ENCODE results near the gene FAM168A. TPM values are rescaled to one million over a fixed set of nuclear protein-coding genes. Genes with fewer than 3 reads are reported as not detected.

The FAM168A gene
- total RNA-seq, 5 donors from 2014 or later (not counting 1 experiment from before 2014, with no cell fraction given): 23.6 to 27.0 (median 24.7) TPM

DNA sequence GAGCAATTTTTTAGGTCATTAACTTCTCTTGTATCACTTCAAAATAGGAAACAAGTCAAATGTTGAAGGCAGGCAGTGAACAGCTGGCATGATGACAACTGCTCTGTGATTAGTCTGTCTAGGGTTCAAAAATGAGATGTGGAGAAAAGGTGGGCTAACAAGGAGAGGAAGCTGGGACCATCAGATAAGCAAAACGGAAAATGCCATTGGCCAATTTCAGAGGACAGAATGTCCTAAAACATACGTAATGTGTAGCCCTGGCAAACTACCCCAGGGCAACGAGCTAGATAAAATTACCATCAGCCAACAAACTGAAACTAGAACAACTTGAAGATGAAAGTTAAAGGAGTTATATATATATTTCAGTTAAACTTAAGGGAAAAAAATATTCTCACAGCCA lies 128.5 kb downstream of the FAM168A start:
- no peaks in the 10 kb centered on the region for H3K4me1 Mint-ChIP-seq
- no peak for ATAC-seq (replicated peaks in 1 of 4)
- H3K27ac Mint-ChIP-seq: no peak overlapping the region
- Histone ChIP-seq H3K27me3 (replicated peaks in 1 of 2; ENCODE audit: control insufficient read depth in 2 of 2, extremely low read depth in 1 of 2, insufficient read depth in 2 of 2, low read length in 1 of 2) (no peaks in the 10 kb centered on the region), H3K27ac (ENCODE audit: low read length) (no peak overlapping the region), H3K9me3 (no peaks in the 10 kb centered on the region), H3K4me1 (ENCODE audit: control insufficient read depth in 1 of 2, extremely low read depth in 1 of 2, insufficient read depth in 2 of 2, low read length in 2 of 2) (no peaks in the 10 kb centered on the region), H3K4me3 (ENCODE audit: control insufficient read depth in 1 of 2, extremely low read depth in 1 of 2, low read length in 1 of 2) (no peak overlapping the region), H3K36me3 (ENCODE audit: control insufficient read depth in 2 of 2, extremely low read depth in 1 of 2, insufficient read depth in 1 of 2, low read length in 1 of 2) (no peaks in the 10 kb centered on the region)
- H3K36me3 Mint-ChIP-seq: peaks cover 33% of the 10 kb centered on the region
- H3K27me3 Mint-ChIP-seq: no peaks in the 10 kb centered on the region
- no peak for DNase-seq
- no peak overlapping the region for H3K4me3 Mint-ChIP-seq
- POLR2A ChIA-PET: no interaction called here
- no peaks in the 10 kb centered on the region for H3K9me3 Mint-ChIP-seq
- no CpG with 5 or more reads among the region's 3 CpGs for WGBS (ENCODE audit: insufficient coverage)
- CTCF ChIA-PET: interaction anchor here in 1 of 2 donors (0.6 kb wide), 1 partner anchor 76 kb away, joined by 4 read pairs; no protein-coding TSS in a partner anchor

DNA sequence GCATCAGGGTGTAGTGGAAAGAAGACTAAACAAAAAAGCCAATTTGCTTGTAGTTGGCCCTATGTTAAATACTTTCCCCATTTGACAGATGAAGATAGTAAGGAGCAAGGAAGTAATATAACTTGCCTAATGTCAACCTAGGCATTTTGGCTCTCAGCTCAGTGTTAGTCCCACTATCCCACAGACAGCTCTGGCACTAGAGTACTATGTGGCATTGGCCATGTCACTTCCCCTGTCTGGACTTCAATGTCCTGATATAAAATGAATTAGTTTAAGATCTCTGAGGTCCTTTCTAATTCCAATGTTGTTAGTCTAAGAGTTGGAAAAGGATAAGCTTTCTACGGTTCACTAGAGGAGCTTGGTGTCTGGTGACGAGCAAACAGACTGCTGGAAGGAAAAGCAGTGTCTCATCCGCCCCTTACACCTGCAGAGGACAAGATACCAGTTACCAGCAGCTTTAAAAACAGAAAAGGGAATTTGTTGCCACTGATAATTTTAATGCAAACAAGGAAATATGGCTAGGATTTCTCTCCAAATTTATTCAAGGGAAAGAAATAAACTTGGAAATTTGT lies 129.2 kb downstream of the FAM168A start:
- H3K27me3 ChIP-seq (replicated peaks in 1 of 2; ENCODE audit: control insufficient read depth in 2 of 2, extremely low read depth in 1 of 2, insufficient read depth in 2 of 2, low read length in 1 of 2): no peaks in the 10 kb centered on the region
- no peak overlapping the region for H3K4me3 Mint-ChIP-seq
- no peaks in the 10 kb centered on the region for H3K4me1 Mint-ChIP-seq
- H3K27me3 Mint-ChIP-seq: no peaks in the 10 kb centered on the region
- no peak overlapping the region for H3K4me3 ChIP-seq (ENCODE audit: control insufficient read depth in 1 of 2, extremely low read depth in 1 of 2, low read length in 1 of 2)
- no peak overlapping the region for H3K27ac Mint-ChIP-seq
- POLR2A ChIA-PET: interaction anchor here in 1 of 2 donors (0.6 kb wide), 2 partner anchors 127 to 1413 kb away, joined by 3 read pairs; no protein-coding TSS in a partner anchor
- H3K36me3 ChIP-seq (ENCODE audit: control insufficient read depth in 2 of 2, extremely low read depth in 1 of 2, insufficient read depth in 1 of 2, low read length in 1 of 2): no peaks in the 10 kb centered on the region
- H3K36me3 Mint-ChIP-seq: peaks cover 37% of the 10 kb centered on the region
- ATAC-seq (replicated peaks in 1 of 4) (no peak), DNase-seq (no peak)
- CTCF ChIA-PET: no interaction called here
- WGBS (ENCODE audit: insufficient coverage): 94% methylated on average over 2 of the region's 3 CpGs
- H3K9me3 ChIP-seq: no peaks in the 10 kb centered on the region
- H3K9me3 Mint-ChIP-seq: no peaks in the 10 kb centered on the region
- no peak overlapping the region for H3K27ac ChIP-seq (ENCODE audit: low read length)
- H3K4me1 ChIP-seq (ENCODE audit: control insufficient read depth in 1 of 2, extremely low read depth in 1 of 2, insufficient read depth in 2 of 2, low read length in 2 of 2): no peaks in the 10 kb centered on the region

DNA sequence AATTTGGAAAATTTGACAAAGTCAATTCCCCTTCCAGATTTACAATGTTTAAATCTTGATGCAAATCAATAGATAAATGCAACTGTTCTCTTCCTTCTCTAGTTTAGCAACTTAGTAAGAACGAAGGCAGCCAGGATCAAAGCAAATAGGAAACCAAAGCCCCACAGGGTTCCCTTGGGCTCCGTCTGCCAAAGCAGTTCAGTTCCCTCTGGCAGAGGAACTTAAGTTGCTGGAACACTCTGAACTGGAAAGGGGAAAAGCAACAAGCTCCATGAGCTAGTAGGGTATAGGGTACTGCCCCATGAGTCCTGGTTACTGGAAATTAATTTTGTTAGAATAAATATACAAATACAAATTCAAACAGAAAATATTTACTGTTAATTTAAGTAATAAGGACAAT lies 130.4 kb downstream of the FAM168A start:
- Histone ChIP-seq H3K4me3 (ENCODE audit: control insufficient read depth in 1 of 2, extremely low read depth in 1 of 2, low read length in 1 of 2) (no peak overlapping the region), H3K36me3 (ENCODE audit: control insufficient read depth in 2 of 2, extremely low read depth in 1 of 2, insufficient read depth in 1 of 2, low read length in 1 of 2) (no peaks in the 10 kb centered on the region), H3K27me3 (replicated peaks in 1 of 2; ENCODE audit: control insufficient read depth in 2 of 2, extremely low read depth in 1 of 2, insufficient read depth in 2 of 2, low read length in 1 of 2) (no peaks in the 10 kb centered on the region), H3K27ac (ENCODE audit: low read length) (no peak overlapping the region), H3K4me1 (ENCODE audit: control insufficient read depth in 1 of 2, extremely low read depth in 1 of 2, insufficient read depth in 2 of 2, low read length in 2 of 2) (no peaks in the 10 kb centered on the region), H3K9me3 (no peaks in the 10 kb centered on the region)
- H3K36me3 Mint-ChIP-seq: peaks cover 40% of the 10 kb centered on the region
- CTCF ChIA-PET: no interaction called here
- WGBS (ENCODE audit: insufficient coverage): no CpG with 5 or more reads among the region's 2 CpGs
- no peaks in the 10 kb centered on the region for H3K4me1 Mint-ChIP-seq
- DNase-seq: no peak
- no peak overlapping the region for H3K27ac Mint-ChIP-seq
- no peaks in the 10 kb centered on the region for H3K27me3 Mint-ChIP-seq
- POLR2A ChIA-PET: interaction anchor here in 1 of 2 donors (0.6 kb wide), 1 partner anchor 880 kb away, joined by 3 read pairs; no protein-coding TSS in a partner anchor
- ATAC-seq (replicated peaks in 1 of 4): no peak
- H3K4me3 Mint-ChIP-seq: no peak overlapping the region
- H3K9me3 Mint-ChIP-seq: no peaks in the 10 kb centered on the region

DNA sequence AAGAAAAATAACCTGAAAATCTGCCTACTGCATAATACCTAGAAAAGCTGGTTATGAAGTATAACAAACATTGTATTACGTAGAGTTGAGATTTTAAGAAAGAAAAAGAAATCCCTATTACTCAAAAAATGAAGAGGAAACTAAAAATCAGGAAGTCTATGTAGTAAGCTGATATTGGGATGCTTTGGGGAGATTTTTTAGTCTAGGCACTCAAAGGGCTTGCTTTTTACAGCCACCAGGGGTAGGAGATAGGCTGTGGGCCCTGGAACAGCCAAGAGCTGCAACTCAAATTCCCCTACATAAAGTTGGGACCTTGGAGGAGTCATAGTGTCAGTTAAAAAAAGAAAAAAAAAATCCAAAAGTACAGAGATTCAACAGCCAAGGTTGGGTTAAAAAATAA lies 131.3 kb downstream of the FAM168A start:
- DNase-seq: no peak
- no peaks in the 10 kb centered on the region for H3K4me1 ChIP-seq (ENCODE audit: control insufficient read depth in 1 of 2, extremely low read depth in 1 of 2, insufficient read depth in 2 of 2, low read length in 2 of 2)
- no peak overlapping the region for H3K27ac Mint-ChIP-seq
- H3K9me3 Mint-ChIP-seq: no peaks in the 10 kb centered on the region
- H3K4me1 Mint-ChIP-seq: no peaks in the 10 kb centered on the region
- peaks cover 41% of the 10 kb centered on the region for H3K36me3 Mint-ChIP-seq
- H3K9me3 ChIP-seq: no peaks in the 10 kb centered on the region
- H3K27me3 ChIP-seq (replicated peaks in 1 of 2; ENCODE audit: control insufficient read depth in 2 of 2, extremely low read depth in 1 of 2, insufficient read depth in 2 of 2, low read length in 1 of 2): no peaks in the 10 kb centered on the region
- no peak overlapping the region for H3K4me3 ChIP-seq (ENCODE audit: control insufficient read depth in 1 of 2, extremely low read depth in 1 of 2, low read length in 1 of 2)
- no peak overlapping the region for H3K27ac ChIP-seq (ENCODE audit: low read length)
- no peaks in the 10 kb centered on the region for H3K36me3 ChIP-seq (ENCODE audit: control insufficient read depth in 2 of 2, extremely low read depth in 1 of 2, insufficient read depth in 1 of 2, low read length in 1 of 2)
- ChIA-PET POLR2A (no interaction called here), CTCF (interaction anchor here in 1 of 2 donors (1.4 kb wide), 1 partner anchor 12 kb away, joined by 6 read pairs; no protein-coding TSS in a partner anchor)
- no peak overlapping the region for H3K4me3 Mint-ChIP-seq
- no peak for ATAC-seq (replicated peaks in 1 of 4)
- WGBS (ENCODE audit: insufficient coverage): no CpG with 5 or more reads among the region's 1 CpG
- H3K27me3 Mint-ChIP-seq: no peaks in the 10 kb centered on the region

DNA sequence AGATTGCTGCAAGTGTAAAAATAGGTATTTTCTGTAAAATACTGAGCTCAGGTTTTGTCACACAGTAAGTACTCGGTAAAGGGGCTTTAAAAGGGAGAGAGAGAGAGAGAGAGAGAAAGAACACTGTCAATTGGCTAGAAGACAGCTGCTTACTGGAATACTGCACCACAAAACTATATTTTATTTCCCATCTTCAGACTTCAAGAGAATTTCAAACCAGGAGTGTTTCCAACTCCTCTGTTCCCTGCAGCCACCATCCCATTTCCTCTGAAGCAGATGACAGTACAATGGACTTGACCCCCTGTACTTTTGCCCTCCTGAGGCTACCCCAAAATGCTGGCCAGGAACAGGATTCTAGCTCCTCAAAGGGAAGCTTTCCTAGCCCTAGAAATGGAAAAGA lies 132.0 kb downstream of the FAM168A start:
- CTCF ChIA-PET: interaction anchor here (0.8 to 1.4 kb wide), 3 partner anchors 13 to 114 kb away, joined by 3 to 6 read pairs (median 4); no protein-coding TSS in a partner anchor
- ATAC-seq (replicated peaks in 1 of 4): no peak
- no CpG with 5 or more reads among the region's 1 CpG for WGBS (ENCODE audit: insufficient coverage)

DNA sequence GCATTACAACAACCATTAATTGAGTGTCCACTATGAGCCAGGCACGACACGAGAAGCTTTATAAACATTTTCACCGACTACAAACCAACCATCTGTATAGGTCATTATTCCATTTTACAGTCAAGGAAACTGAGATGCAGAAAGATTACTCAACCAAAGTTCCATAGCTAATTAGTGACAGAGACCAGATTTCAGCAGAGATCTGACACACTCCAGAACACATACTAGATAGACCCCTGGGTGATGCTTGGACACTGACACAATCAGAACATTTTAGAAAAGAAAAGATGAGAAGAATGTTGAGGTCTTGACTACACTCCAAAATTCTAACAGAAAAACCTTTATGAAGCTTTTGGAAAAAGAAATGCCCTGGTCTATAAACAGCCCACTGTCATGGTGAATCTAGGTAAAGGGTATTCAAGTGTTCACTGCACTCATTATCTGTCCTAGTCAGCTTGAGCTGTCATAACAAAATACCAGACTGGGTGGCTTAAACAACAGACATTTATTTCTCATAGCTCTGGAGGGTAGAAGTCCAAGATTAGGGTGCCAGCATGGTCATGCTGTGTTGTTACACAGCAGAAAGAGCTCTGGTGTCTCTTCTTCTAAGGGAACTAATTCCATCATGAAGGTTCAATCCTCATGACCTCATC lies 132.8 kb downstream of the FAM168A start:
- Mint-ChIP-seq H3K36me3 (peaks cover 37% of the 10 kb centered on the region), H3K4me1 (peaks cover 0 to 1% (median 0%) of the 10 kb centered on the region in 3 donors), H3K27ac (no peak overlapping the region), H3K27me3 (no peaks in the 10 kb centered on the region), H3K9me3 (no peaks in the 10 kb centered on the region), H3K4me3 (no peak overlapping the region)
- no peak for ATAC-seq (replicated peaks in 1 of 4)
- ChIA-PET POLR2A (no interaction called here), CTCF (interaction anchor here (0.5 to 1.0 kb wide), 3 partner anchors 113 to 173 kb away, joined by 3 to 4 read pairs (median 4); no protein-coding TSS in a partner anchor)
- Histone ChIP-seq H3K27ac (ENCODE audit: low read length) (no peak overlapping the region), H3K9me3 (no peaks in the 10 kb centered on the region), H3K27me3 (replicated peaks in 1 of 2; ENCODE audit: control insufficient read depth in 2 of 2, extremely low read depth in 1 of 2, insufficient read depth in 2 of 2, low read length in 1 of 2) (no peaks in the 10 kb centered on the region), H3K36me3 (ENCODE audit: control insufficient read depth in 2 of 2, extremely low read depth in 1 of 2, insufficient read depth in 1 of 2, low read length in 1 of 2) (no peaks in the 10 kb centered on the region), H3K4me3 (ENCODE audit: control insufficient read depth in 1 of 2, extremely low read depth in 1 of 2, low read length in 1 of 2) (no peak overlapping the region), H3K4me1 (ENCODE audit: control insufficient read depth in 1 of 2, extremely low read depth in 1 of 2, insufficient read depth in 2 of 2, low read length in 2 of 2) (no peaks in the 10 kb centered on the region)
- no peak for DNase-seq
- 90% methylated on average over 3 of the region's 3 CpGs for WGBS (ENCODE audit: insufficient coverage)

More for the DNA sequence above, 132.0 kb downstream of the FAM168A start:
- POLR2A ChIA-PET: interaction anchor here in 1 of 2 donors (0.6 kb wide), 1 partner anchor 16 kb away, joined by 9 read pairs; no protein-coding TSS in a partner anchor
- no peaks in the 10 kb centered on the region for H3K36me3 ChIP-seq (ENCODE audit: control insufficient read depth in 2 of 2, extremely low read depth in 1 of 2, insufficient read depth in 1 of 2, low read length in 1 of 2)
- no peak for DNase-seq
- Mint-ChIP-seq H3K36me3 (peaks cover 39% of the 10 kb centered on the region), H3K27ac (no peak overlapping the region), H3K4me1 (no peaks in the 10 kb centered on the region), H3K9me3 (no peaks in the 10 kb centered on the region), H3K4me3 (no peak overlapping the region), H3K27me3 (no peaks in the 10 kb centered on the region)
- H3K4me3 ChIP-seq (ENCODE audit: control insufficient read depth in 1 of 2, extremely low read depth in 1 of 2, low read length in 1 of 2): no peak overlapping the region
- no peaks in the 10 kb centered on the region for H3K27me3 ChIP-seq (replicated peaks in 1 of 2; ENCODE audit: control insufficient read depth in 2 of 2, extremely low read depth in 1 of 2, insufficient read depth in 2 of 2, low read length in 1 of 2)
- no peaks in the 10 kb centered on the region for H3K4me1 ChIP-seq (ENCODE audit: control insufficient read depth in 1 of 2, extremely low read depth in 1 of 2, insufficient read depth in 2 of 2, low read length in 2 of 2)
- no peak overlapping the region for H3K27ac ChIP-seq (ENCODE audit: low read length)
- H3K9me3 ChIP-seq: no peaks in the 10 kb centered on the region

Data from T-cell (primary cell).